ENCODE data around the gene RBFOX2.

RBFOX2 gene

DNA sequence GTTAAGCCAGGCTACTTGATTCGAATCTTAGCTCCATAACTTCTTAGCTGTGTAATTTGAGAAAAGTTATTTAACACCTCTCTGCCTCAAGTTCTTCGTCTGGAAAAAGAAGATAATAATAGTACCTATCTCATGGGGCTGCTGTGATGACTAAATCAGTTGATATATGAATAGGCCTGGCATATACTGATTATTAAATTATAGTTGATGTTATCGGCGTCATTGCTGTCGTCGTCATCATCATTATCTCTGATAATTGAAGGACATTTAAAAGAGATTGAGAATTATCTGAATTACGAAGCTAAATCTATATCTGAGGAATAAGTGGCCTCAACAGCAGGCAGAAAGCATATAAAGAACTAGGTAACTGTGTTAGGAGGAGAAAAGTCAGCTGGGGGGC lies 165.9 kb downstream of the RBFOX2 start:
- no peak for DNase-seq (ENCODE audit: low spot score)

DNA sequence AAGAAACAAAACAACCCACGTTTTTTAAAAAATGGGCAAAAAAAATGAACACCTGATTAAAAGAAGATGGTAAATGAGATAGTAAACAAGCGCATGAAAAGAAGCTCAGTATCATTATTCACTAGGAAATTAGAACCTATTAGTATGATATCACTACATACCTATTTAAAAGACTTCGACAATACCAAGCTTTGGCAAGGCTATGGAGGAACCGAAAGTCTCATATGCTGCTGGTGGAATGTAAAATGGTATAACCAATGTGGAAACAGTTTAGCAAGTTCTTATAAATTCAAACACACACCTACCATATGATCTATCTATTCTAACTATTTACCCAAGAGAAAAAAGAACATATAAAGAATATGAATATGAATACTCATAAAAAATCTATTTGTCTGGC lies 167.2 kb downstream of the RBFOX2 start:
- DNase-seq (ENCODE audit: low spot score), result no peak

DNA sequence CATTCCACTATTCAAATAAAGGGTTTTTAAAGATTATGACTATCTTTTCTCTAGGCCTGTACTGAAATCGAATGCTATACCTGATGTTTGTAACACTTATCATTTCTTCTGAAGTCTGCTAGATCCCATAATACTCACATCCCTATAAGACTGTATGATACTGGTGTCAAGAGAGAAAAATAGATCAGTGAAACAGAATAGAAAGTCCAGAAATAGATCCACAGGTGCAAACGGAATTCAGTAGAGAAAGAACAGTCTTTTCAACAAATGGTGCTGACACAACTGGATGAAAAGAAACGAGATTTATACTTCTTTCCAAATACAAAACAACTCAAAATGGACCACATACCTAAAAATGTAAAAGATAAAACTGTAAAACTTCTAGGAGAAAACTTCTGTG lies 167.8 kb downstream of the RBFOX2 start:
- no peak for DNase-seq (ENCODE audit: low spot score)

DNA sequence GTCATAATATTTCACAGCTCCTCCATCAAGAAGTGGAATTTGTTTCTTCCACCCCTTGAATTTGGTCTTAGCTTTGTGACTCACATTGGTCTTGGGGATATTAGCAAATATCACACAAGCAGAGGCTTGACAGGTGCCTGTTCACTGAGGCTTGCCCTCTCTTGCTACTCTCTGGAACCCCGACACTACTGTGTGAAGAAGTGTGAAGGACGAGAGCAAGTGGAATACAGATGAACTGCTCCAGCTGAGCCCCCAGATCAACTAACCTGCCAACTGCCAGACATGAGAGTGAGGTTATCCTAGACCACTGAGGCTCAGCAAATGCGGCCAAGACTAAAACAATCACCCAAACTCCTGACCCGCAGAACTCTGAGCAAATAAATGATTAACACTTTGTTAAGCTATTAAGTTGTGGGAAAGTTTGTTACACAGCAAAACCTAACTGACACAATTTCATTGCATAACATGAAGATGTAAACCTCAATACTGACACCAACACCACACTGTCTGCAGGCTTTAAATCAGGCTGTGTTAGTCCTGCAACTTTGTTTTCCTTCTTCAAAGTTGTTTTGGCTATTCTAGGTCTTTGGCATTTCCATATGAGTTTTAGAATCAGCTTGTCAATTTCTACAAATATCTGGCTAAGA lies 168.4 kb downstream of the RBFOX2 start:
- DNase-seq (ENCODE audit: low spot score), result no peak

DNA sequence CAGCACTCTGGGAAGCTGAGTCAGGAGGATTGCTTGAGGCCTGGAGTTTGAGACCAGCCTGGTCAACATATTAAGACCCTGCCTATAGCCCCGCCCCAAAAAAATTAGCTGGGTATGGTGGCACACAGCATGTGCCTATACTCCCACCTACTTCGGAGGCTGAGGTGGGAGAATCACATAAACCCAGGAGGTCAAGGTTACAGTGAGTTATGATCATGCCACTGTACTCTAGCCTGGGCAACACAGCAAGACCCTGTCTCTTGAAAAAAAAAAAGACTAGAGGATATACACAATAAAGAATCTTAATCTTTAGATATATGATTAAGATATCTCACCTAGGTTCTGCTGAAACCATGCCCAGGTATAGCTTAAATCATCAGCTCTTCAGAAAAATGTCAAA lies 174.3 kb downstream of the RBFOX2 start:
- no peak for DNase-seq (ENCODE audit: low spot score)

DNA sequence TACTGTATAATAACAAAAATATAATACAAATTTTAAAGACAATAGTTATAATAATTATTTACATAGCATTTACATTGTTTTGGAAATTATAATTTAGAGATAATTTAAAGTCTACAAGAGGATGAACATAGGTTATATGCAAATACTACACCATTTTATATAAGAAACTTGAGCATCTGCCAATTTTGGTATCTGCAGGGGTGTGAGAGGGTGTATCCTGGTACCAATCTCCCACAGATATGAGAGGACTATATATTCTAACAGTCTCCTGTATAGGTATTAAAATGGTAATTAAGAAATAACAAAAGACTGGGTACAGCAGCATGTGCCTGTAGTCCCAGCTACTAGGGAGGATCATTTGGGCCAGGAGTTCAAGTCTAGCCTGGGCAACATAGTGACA lies 176.5 kb downstream of the RBFOX2 start:
- no peak for DNase-seq (ENCODE audit: low spot score)

DNA sequence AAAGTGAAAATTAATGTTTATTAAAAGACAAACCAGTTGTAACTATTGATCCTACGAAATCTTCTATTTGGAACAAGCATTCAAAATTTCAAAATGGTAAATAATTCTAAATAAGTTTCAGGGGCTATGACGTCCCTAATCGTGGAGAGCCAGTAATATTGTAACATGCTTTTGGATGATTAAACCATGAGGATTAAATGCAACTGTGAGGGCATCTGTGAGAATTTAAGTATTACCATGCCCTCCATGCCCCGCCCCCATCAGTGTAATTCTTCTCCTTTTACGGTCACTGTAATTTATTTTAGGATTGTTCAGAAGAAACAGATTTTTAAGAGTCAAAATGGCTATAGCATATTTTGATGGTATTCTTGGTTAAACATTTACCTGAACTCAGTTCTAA lies 177.8 kb downstream of the RBFOX2 start:
- DNase-seq (ENCODE audit: low spot score), result no peak

DNA sequence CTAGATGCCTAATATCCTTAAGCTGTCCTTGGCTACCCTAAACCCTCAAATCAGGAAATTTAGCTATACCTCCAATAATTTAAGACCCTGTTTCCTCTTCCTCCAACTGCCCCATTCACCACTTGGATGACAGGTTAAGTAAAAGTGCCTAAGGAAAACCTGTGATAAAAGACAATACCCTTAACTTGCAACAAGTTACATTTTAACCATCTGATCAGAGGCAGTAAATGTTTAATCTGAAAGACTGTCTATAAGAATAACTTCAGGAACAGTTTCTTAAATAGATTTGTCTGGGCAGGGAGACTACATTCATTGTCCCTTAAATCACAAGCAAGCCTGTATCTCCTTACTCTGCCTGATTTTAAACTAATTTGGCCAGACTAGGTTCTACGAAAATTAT lies 181.8 kb downstream of the RBFOX2 start:
- no peak for DNase-seq (ENCODE audit: low spot score)

DNA sequence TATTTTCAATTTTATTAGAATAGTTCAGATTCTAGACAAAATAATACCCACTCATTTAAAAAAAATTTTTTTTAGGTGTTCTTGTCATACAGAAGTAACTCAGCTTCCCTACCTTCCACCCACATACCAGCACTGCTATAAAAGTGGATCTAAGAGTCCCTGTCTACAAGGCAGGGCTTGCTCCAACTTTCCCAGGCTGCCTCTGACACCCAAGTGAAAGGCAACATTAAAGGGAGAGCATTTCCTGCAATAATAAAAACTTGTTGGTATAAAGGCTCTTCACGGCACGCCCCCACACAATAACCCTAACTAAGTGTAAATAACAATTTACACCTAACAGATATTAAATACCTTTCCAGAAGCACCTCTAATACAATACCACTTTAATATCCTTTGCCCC lies 183.7 kb downstream of the RBFOX2 start:
- DNase-seq (ENCODE audit: low spot score), result no peak

DNA sequence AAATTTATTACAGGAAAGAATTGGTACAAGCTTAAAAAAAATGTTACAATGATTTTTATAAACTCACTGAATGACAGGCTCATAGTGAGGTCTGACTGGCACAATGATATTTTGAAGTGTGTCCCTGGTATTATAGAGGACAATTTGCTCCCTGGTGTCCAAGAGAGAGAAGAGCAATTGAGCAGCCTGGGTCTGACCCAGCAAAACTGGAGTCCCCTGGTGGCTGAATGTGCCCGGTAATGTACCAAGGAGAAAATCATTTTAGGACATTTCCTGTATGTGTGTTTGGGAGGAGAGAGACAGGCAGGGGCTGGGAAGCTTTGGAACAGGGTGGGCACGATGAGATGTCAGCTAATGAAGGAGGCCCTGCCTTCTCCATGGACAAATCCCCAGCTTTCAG lies 185.7 kb downstream of the RBFOX2 start:
- no peak for DNase-seq (ENCODE audit: low spot score)

DNA sequence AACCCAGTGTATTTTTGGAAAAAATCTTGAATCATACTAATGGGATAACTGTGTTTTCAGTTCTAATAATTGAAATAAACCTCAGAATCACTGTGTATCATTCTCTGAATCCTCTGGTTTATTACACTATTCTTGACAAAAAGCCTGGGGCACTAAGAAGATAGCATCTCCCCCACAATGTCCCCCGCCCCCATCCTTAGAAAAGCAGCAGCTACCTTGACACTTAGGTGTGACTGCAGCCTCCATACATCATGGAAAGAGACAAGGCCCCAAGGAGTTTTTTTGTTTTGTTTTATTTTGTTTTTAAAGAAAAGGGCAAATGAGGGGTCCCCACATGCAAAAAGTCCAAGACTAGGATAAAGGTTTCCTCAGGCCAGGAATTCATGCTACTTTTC lies 186.1 kb downstream of the RBFOX2 start:
- DNase-seq (ENCODE audit: low spot score), result no peak

DNA sequence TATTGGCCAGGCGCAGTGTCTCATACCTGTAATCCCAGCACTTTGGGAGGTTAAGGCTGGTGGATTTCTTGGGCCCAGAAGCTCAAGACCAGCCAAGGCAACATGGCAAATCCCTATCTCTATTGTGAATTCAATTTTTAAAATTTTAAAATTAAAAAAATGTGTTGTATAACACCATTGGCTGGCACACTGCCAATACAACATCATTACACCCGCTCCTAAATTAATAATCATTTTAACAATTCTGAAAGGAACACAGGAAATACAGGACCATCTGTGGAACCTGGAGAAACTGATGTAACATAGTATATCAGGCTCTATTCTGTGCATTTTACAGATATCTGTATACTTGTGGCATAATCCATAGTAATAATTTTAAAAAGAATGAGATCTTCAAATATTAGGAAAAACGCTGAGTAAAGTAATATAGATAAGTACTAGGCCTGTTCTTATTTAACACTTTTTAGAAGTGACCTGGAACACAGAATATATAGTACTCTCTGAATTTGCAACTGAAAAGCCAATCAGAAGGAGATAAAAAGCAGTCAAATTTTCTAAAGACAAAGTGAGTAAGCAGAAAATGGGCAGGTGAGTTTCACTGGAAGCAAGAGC lies 186.6 kb downstream of the RBFOX2 start:
- DNase-seq (ENCODE audit: low spot score), result no peak

DNA sequence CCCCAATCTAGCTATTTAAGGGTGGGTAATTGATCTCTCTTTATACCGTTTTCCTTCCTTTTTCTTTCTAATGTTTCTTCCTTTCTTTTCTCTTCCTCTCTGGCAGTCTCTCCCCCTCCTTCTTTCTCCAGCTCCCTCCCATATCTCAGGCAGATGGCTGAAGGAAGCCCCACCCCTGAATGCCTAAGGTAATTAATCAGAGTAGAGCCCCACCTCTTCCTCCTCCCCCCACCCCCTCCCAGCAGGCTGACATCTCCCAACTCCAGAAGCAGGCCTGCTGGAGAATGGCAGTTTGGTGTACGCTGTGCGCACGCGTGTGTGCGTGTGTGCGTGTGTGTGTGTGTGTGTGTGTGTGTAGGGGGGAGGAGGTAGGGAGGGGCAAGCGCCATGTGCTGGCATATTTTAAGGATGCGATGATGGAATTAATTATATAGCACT lies 188.3 kb downstream of the RBFOX2 start:
- peak; percentile 94 for DNase-seq (ENCODE audit: low spot score)

DNA sequence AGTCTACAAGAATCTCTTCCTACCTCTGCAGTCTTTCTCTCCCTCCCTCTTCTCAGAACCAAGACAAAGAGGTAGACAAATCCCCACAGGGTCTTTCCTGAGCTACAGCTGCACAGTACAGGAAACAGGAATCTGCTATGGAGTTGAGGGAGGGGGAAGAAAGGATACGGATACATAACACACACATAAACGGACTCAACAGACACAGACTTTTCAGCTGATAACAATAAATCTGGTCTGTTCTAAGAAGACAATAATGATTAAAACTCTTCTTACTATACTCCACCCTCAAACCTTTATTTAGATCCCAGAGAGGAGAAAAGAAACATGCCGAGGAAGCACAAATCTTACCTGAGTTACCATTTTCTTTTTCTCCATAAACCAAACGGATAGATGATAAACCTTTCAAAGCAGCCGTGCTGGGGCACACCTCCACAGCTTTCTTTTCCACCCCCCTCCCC lies 188.8 kb downstream of the RBFOX2 start:
- no peak for DNase-seq (ENCODE audit: low spot score)

DNA sequence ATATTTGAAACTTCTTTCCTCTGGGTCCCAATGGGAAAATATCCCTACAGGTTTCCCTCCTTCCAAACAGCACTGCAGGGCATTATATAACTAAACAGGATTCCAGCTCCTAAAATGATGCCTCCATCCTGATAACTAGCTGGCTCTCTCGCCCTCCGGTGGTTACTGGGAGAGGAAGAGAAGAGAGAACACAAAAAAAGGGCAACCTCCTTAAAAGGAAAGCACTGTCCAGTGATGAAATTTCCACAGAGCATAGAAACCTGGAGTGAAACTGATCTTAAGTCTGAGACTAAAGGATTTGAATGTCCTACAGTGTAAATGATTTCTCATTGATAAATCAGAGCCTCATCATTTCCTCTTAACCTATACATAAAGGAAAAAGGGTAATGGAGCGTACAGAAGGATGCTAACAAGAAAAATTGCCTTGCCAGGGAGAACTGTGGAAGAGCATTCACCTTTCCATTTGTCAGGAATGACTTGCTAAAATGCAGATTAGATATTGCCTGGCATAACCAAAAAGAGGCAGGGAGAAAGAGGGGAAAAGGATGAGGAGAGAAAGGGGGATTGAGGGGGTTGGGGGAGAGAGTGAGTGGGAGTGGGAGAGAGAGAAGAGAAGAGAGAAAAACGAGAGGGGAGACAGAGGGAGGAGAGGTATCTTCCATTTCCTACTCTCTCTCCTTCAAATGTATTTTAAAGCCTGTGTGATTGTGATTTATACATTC lies 189.6 kb downstream of the RBFOX2 start:
- no peak for DNase-seq (ENCODE audit: low spot score)

DNA sequence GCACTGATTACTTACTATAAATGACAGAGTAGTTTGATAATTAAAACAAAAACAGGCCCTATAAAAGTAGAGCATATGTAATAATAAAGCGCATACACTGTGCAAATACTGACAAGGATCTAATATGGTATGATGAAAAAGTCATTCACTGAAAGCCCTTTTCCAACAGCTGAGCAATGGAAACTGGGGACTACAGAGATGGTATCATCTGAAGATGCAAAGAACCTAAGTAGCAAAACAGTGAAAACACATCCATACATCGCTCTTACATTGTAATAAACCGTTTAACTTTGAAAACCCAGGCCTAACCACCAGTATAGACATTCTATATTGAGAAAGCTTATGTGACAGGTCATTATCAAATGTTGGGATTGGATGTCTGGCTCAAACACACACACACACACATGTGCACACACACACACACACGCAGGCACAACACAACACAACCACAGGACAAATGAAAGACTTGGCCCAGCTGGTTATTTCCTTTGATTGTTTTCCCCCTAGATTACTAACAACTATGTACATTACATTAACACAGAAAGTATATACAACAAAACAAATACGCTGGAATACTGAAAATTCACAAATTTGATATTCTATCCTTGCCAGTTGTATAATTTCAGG lies 191.4 kb downstream of the RBFOX2 start:
- no peak for DNase-seq (ENCODE audit: low spot score)

DNA sequence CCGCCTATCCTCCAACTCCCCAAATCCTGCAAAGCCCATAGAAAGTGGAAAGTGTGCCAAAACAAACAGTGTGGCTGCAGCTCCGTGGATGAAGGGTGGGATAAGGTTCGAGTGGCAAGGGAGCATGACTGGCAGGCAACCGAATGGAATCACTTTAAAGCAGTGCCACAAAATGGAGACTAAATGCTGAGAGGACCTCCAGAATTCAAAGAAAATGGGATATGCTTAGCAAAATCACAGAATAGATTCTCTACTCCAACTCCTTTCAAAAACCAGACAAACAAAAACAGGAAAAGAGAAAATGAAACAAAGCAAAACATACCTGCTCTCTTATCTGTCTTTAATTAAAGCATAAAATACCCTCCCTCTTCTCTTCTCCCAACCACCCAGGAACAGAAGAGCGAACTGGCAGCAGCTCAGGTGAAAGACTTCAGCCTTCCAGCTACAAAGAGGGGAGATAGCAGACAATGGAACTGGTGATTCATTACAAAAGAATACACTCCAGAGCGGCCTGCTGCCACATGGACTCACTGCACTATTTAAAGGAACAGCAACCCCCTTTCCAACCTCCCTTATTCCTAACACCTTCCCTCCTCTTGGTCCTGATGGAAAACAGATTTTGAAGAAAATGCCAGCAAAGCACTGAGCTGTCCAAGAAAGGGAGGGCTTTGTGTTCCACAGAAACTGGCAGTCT lies 192.5 kb downstream of the RBFOX2 start:
- peak; percentile 73 for DNase-seq (ENCODE audit: low spot score)

DNA sequence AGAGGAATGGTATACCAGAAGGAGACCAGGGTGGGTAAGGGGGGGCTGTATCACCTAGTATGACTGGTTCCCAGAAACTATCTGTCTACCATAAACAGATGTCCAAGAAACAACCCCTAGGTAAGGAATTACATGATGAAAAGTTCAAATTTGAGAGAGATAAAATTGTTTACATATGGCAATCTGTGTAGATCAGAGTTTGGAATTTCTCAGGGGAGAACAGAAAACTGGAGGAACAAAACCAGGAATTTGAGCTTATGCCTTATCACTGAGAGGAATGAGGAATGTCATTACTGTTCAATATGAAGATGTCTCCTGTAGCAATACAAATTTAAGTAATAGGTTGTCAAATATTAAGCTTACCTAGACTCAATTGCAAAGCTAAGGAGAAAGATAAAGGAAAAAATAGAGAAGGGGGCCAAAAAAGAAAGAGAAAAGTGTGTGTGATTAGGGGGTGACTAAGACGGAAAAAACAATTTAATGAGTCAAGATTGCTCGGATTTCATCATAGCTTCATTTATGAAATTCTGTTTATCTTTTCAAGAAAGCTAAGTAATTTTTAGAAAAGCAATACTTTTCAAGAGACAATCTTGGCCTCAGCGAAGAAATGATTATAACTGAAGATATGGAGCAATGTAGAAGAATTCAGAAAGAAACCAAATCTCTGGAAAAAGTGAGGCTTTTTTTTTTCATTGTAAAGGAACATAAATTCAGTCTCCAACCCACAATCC lies 193.2 kb downstream of the RBFOX2 start:
- no peak for DNase-seq (ENCODE audit: low spot score)

DNA sequence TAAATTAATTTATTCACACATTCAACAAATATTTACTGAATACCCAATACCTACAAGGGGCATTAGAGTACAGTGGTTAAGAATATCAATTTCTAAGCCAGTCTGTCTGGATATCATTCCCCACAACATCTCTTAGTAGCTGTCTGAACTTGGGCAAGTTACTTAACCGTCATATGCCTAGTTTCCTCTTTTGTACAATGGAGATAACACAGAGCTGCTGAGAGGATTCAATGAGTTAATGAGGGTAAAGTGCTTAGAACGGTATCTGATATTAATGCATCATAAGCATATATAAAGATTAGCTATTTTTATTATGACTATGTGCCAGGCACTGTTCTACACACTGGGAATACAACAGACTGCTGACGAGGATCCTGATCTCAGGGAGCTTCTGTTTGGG lies 194.6 kb downstream of the RBFOX2 start:
- no peak for DNase-seq (ENCODE audit: low spot score)

DNA sequence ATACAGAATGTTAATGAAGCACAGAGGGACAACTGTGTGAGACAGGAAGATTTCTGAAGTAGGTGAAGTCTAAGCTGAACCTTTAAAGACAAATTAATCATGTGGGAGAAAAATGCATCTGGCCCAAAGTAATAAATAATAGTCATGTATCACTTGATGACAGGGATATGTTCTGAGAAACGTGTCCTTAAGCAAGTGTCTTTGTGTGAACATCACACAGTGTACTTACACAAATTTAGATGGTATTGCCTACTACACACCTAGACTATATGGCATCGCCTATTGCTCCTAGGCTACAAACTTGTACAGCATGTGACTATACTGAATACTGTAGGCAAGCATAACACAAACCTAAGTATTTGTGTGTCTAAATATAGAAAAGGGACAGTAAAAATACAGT lies 198.3 kb downstream of the RBFOX2 start:
- no peak for DNase-seq (ENCODE audit: low spot score)

DNA sequence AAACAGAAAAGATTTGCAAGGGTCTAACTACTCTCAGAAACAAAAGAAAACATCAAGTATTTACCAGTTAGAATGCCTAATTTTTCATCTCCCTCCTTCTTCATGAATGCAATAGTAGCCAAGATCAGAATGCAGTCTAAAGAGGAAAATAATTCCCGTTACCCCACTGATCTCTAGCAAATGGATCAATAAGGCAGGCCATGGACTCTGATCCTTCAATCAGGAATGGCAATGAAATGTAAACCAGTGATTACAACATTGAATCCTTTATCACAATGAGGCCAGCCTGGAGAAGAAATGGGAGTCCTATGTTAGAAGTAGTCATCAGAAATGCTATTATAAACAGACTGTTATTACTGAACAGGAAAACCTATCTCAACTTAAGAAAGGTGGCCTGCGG lies 204.4 kb downstream of the RBFOX2 start:
- DNase-seq (ENCODE audit: low spot score), result no peak

DNA sequence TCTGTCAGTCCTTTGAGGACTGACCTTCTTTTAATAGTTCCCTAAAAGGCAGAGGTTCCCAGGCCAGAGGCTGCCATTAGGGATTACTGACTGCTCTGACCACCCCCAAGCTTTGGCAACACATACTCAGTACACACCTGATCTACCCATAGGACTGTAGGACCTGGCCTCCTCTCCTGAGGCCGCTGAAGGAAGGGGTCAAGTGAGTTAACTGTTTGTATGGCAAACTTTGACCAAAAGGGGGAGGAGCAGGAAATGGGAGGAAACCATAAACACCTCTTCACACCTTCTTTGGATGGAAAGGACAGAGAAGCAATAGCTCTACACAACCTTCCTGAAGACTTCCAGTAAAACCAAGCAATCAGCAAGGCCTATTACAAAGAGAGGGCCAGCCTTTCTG lies 207.0 kb downstream of the RBFOX2 start:
- no peak for DNase-seq (ENCODE audit: low spot score)
